Adipose tissue (tissue), 3 donors: ENCODE results near the gene CATSPERE. TPM values are rescaled to one million over a fixed set of nuclear protein-coding genes. Genes with fewer than 3 reads are reported as not detected.

ENCODE experiments used
- H3K27ac ChIP-seq: one replicate; pipeline ENCODE4 v1.5.1; 2013; ENCODE audit warnings: low read depth, low read length
- WGBS, 3 donors: extraction: QIAGEN DNeasy Blood & Tissue Kit; methylation state at CpG; one replicate each; pipeline ENCODE4 v1.1.7; 2013; 5-methylcytosine and 5-hydroxymethylcytosine counted together
- polyA plus RNA-seq, 3 donors: library from polyadenylated mRNA; stranded (reverse); fragments of 200-250 nt; gene quantifications; one replicate each; pipeline ENCODE4 v1.2.3, GENCODE V29; 2013
- donor health status: healthy with polysubstance abuse.
- donor health status: Bipolar disorder and iron deficiency.
- donor health status: healthy.

CATSPERE gene, protein sequence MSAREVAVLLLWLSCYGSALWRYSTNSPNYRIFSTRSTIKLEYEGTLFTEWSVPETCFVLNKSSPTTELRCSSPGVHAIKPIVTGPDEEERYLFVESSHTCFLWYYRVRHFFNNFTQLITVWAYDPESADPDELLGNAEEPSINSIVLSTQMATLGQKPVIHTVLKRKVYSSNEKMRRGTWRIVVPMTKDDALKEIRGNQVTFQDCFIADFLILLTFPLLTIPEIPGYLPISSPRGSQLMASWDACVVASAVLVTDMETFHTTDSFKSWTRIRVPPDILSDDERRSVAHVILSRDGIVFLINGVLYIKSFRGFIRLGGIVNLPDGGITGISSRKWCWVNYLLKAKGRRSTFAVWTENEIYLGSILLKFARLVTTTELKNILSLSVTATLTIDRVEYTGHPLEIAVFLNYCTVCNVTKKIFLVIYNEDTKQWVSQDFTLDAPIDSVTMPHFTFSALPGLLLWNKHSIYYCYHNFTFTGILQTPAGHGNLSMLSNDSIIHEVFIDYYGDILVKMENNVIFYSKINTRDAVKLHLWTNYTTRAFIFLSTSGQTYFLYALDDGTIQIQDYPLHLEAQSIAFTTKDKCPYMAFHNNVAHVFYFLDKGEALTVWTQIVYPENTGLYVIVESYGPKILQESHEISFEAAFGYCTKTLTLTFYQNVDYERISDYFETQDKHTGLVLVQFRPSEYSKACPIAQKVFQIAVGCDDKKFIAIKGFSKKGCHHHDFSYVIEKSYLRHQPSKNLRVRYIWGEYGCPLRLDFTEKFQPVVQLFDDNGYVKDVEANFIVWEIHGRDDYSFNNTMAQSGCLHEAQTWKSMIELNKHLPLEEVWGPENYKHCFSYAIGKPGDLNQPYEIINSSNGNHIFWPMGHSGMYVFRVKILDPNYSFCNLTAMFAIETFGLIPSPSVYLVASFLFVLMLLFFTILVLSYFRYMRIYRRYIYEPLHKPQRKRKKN
- polyA plus RNA-seq: 1 to 10 TPM in 1 of 3 donors, under 1 TPM in 2; 0.22 to 1.3 (median 0.35) TPM

GRCh38 chr1:244461245-244462071 is at the start of gene CATSPERE:
Gene CATSPERE (plus strand): TSS chr1:244461273. CDS start chr1:244461430, 157 bp downstream.
- WGBS, 3 donors: 13 to 17% (median 17%) methylated on average over 54 to 61 of the region's 61 CpGs
- H3K27ac ChIP-seq: no peak within 1 kb of the TSS

DNA sequence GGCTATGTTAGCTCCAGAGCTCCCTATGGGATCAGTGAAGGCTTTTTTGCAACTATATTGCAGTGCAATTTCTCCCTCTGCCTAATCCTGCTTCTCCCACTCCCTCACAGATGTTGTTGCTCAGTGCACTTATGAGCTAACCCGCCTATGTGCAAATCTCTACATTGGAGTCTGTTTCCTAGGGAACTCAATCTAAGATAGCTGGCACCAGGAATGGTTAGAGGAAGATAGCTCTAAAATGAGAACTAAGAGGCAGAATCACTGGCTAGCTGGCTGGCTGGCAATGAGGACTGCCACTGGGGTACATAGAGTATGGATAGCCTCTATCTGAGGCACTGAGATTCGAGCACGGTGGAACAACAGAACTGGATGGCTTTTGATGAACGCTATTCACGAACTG is 48.9 kb upstream of the CATSPERE start:
- WGBS, 3 donors: 94 to 99% (median 96%) methylated on average over 5 of the region's 5 CpGs
- no peak overlapping the region for H3K27ac ChIP-seq

DNA sequence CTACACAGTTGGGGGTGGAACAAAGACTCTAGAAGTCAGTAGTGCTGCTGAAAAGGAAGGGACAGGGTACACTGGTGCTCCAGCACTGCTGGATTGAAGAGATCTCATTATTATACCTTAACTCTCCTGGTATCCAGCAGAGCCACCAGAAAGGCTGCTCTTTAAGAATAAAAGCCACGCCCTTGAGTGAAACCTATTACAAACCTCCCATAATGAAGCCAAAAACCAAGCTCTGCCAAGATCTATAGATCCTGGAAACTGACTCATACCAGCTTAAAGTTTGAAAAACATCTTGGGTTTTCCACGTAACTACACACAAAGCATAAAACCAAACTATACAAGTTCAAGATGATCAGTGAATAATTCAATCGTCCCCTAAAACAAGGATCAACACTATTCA is 47.3 kb upstream of the CATSPERE start:
- no peak overlapping the region for H3K27ac ChIP-seq
- 96 to 100% (median 98%) methylated on average over 3 of the region's 3 CpGs for WGBS, 3 donors

- no peak overlapping the region for H3K27ac ChIP-seq
- WGBS, 3 donors: 87 to 95% (median 91%) methylated on average over 1 of the region's 1 CpG
Measured at GRCh38 chr1:244414543-244414942, 46.5 kb upstream of the CATSPERE start.

- 86 to 90% (median 87%) methylated on average over 4 of the region's 4 CpGs for WGBS, 3 donors
Measured at GRCh38 chr1:244419024-244419423, 42.0 kb upstream of the CATSPERE start.

DNA sequence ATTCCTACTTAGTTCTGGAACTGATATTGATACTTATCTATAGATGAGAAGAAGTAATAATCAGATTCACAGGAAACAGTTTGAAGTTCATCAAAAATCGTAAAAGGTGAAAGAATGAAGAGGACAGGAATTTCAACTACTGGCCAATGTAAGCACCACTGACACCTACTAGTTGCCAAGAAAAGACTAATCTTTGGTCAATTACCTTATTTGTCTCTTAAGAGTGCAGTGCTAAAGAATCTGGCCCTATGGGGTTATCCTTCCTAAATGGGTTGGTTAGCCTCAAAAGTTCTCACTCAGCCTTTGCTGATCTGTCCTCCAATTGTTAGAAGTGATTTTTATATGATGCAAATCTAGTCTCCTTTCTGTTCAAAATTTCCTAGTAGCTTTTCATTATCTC is 38.9 kb upstream of the CATSPERE start:
- no peak overlapping the region for H3K27ac ChIP-seq
- WGBS, 3 donors: 93 to 100% (median 97%) methylated on average over 1 of the region's 1 CpG

More at GRCh38 chr1:244419024-244419423, 42.0 kb upstream of the CATSPERE start:
- H3K27ac ChIP-seq: no peak overlapping the region

DNA sequence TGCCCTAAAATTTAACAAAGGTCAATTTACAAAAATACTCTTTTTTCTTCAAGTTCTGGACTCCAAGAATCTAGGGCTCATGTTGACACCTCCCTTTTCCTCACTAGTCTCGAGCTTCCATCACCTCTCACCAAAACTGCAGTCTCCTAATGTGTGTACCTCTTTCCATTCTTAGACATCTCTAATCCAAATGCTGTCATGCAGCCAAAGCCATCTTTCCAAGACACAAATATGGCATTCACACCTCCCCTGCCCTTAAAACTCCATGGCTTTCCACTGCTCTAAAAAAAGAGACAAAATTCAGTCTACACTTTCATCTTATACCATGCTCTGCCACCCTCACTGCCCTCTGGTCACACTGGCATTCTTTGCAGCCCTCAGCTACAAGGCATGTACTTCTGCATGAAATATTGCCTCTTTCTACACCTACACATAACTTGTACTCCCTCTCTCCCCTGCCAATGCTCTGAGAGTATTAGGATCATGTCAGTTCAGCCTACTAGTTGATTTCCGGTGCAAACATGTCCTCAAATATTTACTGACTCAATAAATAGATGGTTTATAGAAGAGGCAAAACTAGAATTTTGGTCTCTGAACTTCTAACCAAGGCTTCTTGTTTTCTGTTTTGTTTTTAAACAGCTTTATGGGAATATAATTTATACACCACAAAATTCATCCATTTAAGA is 36.3 kb upstream of the CATSPERE start:
- WGBS, 3 donors: 81 to 92% (median 87%) methylated on average over 2 of the region's 2 CpGs
- no peak overlapping the region for H3K27ac ChIP-seq

GRCh38 chr1:244427647-244428046 is 33.4 kb upstream of the CATSPERE start:
- H3K27ac ChIP-seq: no peak overlapping the region

GRCh38 chr1:244429818-244430217 is 31.3 kb upstream of the CATSPERE start:
- 82 to 98% (median 96%) methylated on average over 3 of the region's 3 CpGs for WGBS, 3 donors
- no peak overlapping the region for H3K27ac ChIP-seq

- H3K27ac ChIP-seq: no peak overlapping the region
Measured at GRCh38 chr1:244431166-244431565, 29.9 kb upstream of the CATSPERE start.

DNA sequence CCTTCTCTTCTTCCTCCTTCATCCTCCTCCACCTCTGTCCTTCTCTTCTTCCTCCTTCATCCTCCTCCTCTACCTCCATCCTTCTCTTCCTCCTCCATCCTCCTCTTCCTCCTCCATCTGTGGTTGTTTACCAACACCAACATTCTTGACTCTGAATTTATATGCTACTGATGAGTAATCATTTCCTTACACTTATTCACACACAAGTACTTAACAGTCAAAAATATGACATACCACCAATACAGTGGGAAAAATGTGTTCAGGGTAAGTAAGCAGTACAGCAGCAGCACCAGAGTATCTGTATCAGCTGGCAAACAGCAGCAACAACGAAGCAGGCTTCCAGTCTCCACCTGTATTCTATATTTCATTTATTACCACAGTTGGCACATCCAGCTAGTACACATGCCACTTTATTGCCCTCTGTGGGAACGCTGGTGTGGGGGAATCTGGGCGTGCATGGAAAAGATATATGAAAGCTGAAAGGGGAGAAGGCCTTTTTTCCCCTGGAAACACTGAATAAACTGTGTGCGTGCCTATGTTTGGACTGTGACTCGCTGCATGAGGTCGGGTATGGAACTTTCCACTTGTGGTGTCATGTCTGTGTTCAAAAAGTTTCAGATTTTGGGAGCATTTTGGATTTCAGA is 25.4 kb upstream of the CATSPERE start:
- WGBS, 3 donors: 84 to 89% (median 87%) methylated on average over 6 of the region's 6 CpGs
- no peak overlapping the region for H3K27ac ChIP-seq

DNA sequence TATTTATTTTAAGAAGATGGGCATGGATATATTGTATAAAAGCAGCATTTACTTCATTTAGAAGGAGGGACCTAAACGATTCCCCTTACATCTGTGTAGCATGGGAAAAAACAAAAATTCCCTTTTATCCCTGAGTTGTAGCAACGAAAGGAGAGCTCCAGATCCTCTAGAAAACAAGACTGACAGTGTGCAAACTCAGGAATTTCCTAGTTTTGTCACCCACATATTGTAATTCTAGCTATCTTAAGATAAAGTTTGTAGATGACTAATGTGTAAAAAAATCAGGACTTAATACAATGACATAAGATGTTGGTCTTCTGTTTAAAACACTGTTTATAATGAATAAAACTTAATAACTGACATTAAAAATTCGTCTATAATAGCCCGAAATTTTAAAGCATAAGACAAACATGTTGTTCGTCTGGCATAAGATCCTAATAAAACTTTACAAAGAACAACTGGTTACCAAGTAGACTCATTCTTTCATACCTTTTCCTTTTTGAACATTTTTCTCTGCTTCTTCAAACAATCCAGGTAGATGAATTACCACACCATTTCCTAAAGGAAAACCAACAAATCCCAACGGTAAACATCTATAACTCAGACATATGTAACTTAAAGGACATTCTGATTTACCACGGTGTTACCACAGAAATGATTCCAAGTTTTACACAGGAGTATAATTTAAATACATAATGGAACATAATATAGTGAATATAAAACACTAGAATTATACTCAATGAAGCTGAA is 24.6 kb upstream of the CATSPERE start:
- no peak overlapping the region for H3K27ac ChIP-seq
- WGBS, 3 donors: 73 to 82% (median 78%) methylated on average over 7 of the region's 7 CpGs

DNA sequence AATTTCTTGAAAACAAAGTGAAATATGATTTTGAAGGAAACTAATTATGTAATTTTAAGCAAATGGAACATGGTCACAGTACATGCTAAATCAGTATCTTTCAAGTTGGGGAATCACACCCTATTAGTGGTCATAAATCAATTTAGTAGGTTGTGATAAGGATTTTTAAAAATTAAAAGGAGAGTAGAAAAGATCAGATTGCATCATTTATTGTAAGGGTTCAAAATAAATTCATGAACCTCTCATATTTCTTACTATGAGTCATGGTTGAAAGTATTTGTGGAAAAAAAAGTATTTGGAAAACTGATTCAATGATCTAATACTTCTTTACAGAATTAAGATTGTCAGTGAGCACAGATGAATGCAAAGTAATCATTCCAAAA is 24.0 kb upstream of the CATSPERE start:
- H3K27ac ChIP-seq: no peak overlapping the region

DNA sequence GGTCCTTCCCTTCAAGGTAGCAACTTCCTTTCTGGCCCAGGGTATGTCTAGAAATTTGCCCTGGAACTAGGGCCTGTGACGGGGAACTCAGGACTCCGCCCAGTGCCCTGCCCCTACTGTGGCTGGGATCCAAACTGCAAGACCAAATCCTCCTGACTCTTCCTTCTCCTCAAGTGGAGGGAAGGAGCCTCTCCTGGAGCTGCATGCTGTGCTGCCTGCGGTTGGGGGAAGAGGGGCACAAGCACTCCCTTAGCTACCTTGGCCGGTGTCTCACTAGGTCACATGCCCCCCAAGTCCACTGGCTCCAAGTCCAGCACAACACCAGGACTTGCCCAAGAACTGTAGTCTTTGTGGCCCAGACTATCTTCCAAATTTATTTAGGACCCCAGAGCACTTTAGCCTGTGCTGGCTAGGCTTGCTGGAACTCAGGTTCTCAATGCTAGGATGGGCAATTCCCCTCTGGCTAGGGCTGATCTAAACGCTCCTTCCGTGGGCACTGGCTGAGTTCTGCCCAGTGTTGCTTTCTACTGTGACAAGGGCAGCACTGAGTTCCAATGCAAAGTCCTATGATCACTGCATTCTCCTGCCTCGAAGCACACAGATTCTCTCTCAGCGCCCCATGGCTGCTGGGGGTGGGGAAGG is 21.6 kb upstream of the CATSPERE start:
- 70 to 82% (median 78%) methylated on average over 8 of the region's 8 CpGs for WGBS, 3 donors
- H3K27ac ChIP-seq: no peak overlapping the region

DNA sequence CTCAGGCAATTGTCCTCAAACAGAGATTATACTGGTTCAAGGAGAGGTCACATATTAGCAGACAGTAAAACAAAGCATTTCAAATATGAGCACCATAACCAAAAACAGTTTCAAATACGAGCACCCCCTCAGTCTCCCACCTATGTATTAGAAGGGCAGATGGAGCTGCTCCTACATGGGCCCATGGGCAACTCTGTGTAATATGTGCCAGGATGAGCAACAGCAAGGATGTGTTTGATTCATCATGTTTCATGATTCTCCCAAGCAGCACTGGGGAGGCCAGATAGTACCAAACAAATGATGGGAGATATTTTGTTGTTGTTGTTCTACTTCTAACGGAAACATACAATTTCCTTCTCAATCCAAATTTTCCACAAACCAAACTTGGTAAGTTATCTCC is 18.2 kb upstream of the CATSPERE start:
- 82 to 95% (median 94%) methylated on average over 2 of the region's 2 CpGs for WGBS, 3 donors
- H3K27ac ChIP-seq: no peak overlapping the region

GRCh38 chr1:244444854-244445253 is 16.2 kb upstream of the CATSPERE start:
- WGBS, 3 donors: 50 to 74% (median 68%) methylated on average over 1 of the region's 1 CpG
- no peak overlapping the region for H3K27ac ChIP-seq
